Stimulated activated CD8-positive, alpha-beta memory T cell treated with anti-CD3 and anti-CD28 coated beads, Interleukin-7, amount 100 ng/mL, for 4 hours (primary cell): Measurements from ENCODE around the gene MFSD6.
"Not testable (repeated sequence)": the region's sequence is repeated elsewhere in the genome, so short reads cannot be mapped to it uniquely, and the experiment has no call there.

Experiments used
- DNase-seq, 2 donors: peaks; one replicate each; pipeline ENCODE4 v3.0.0-alpha.2; 2020; ENCODE audit warnings: low read depth in 2 of 2

Gene MFSD6

DNA sequence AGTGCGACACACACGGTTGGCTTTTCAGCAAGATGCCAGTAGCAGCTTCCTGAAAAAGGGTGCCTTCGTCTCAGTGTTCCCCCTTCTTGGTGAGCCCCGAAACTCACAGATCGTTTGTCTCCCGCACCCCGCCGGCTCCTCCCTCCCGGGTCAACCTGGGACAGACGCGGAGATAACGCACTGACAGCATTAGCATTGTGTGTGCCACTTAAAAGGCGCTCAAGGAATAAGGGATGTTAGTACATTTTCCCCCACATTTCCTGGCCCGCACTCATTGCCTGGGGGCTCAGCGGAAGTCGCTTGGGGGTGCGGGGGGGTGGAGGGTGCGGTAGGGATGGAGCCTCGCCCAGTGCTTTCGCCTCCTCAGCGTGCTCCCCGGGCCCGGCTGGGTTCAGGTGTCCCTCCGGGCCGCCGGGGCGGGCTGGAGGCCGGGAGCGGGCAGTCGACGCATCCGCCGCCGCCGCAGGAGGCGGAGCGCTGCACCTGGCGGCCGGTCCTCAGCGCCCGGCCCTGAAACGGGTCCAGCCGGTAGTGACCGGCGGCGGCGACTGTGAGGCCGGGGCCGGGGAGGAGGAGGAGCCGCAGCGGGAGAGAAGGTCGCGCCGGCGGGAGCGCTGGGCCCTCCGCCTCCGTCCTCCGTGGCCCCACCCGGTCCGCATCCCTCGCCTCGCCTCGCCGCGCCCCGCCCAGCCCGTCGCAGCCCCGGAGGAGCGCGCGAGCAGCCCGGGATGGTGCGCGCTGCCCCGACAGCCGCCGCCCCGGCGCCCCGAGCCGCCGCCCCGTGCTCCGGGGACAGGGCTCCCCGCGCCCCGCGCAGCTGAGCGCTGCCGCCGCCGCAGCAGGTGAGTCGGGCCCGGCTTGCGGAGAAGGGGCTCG lies at the start of gene MFSD6:
Gene MFSD6, plus strand, starts transcription at position 694 of the 876 bp plus-strand sequence. CDS start 27,675 bp downstream, outside the sequence.
- peak; percentile 26 to 52 for DNase-seq

DNA sequence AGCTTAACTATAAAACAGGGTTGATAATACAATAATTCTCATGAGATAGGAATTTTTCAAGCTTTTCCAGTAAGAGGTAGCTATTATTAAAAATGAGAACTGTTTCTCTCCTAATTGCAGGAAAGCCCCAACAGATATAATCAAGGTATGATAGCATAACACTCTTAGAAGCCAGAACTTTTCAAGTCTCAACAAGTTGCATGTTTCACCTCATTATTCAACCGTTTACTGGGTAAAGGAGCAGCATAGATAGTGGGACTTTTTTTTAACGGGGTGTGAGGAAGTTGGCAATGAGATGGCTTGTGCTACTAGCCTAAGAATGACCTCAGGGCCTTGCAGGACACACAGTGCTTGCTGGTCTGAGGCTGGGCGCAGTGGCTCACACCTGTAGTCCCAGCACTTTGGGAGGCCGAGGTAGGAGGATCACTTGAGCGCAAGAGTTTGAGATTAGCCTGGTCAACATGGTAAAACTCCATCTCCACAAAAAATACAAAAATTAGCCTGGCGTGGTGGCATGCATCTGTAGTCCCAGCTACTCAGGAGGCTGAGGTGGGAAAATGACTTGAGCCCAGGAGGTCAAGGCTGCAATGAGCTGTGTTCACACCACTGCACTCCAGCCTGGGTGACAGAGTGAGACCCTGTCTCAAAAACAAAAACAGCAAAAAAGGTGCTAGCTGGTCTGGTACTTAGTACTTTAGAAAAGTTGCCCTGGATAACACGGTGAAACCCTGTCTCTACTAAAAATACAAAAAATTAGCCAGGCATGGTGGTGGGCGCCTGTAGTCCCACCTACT lies 49.3 kb upstream of the MFSD6 start:
- not testable (repeated sequence) for DNase-seq

GRCh38 chr2:190360561-190360960 lies 47.6 kb upstream of the MFSD6 start:
- no peak for DNase-seq

DNA sequence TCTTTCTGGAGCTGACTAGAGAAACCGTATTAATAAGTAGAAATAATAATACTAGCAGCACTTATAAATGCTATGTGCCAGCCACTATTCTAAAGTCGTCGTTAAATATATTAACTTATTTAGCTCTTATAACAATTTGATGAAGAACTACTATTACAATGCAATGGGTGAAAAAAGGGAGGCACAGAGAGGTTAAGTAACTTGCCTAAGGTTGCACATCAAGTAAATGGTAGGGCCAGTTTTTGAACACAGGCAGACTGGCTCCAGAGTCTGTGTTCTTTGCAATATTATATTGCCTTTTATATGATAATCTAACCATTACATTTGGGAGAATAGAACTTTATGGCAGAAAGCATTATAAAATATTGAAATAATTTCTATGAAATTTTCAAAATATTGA lies 47.2 kb upstream of the MFSD6 start:
- DNase-seq: no peak

GRCh38 chr2:190361572-190361971 lies 46.6 kb upstream of the MFSD6 start:
- DNase-seq: no peak

DNA sequence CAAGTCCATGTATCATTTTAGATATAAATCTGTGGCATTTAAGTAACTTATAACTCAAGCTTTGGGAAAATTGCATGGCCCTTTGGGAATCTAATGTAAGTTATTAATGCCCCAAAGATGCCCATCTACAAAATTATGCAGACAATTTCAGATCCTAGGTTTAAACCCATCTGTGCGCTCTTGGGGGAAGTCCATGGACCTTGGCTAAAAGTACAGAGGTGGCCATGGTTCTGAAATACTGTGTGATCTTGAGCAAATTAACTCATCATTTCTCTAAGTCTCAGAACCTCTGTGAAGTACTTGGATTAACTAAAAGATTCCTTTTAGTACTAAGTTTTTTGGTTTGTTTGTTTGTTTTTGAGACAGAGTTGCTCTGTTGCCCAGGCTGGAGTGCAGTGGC lies 45.3 kb upstream of the MFSD6 start:
- DNase-seq: no peak

GRCh38 chr2:190365499-190366204 lies 42.5 kb upstream of the MFSD6 start:
- DNase-seq: no peak

DNA sequence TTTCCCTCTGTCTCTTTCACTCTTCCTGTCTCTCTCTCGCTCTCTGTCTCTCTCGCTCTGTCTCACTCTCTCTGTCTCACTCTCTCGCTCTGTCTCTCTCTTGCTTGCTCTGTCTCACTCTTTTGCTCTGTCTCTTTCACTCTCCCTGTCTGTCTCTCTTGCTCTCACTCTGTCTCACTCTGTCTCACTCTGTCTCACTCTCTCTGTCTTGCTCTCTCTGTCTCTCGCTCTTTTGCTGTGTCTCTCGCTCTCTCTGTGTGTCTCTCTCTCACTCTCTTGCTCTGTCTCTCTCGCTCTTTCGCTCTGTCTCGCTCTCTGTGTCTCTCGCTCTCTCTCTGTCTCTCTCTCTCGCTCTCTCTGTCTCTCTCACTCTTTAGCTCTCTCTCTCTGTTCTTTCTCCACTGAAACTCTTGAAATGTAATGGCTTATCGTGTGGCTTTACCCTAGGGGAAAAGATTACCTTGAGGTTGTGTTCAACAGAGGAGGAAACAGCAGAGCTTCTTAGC lies 41.9 kb upstream of the MFSD6 start:
- DNase-seq: no peak

GRCh38 chr2:190367091-190367490 lies 41.1 kb upstream of the MFSD6 start:
- DNase-seq: no peak

- DNase-seq: no peak
These were observed 38.5 kb upstream of the MFSD6 start for GRCh38 chr2:190369635-190370034.

DNA sequence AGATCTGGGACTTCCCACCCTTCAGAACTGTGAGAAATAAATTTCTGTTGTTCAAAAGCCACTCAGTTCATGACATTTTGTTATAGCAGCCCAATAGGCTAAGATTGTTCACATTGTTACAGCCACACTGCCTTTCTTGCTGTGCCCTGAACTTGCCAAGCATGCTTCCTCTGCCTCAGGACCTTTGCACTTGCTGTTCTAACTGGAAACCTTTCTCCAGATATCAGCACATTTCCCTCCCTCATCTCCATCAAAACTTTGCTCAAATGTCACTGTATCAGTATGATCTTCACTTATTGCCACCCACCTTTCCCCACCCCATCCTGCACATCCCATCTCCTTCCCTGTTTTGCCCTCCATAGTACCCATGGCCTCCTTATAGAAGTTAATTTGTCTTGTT lies 32.1 kb upstream of the MFSD6 start:
- no peak for DNase-seq

- no peak for DNase-seq
These were observed 31.4 kb upstream of the MFSD6 start for GRCh38 chr2:190376591-190377245.

- DNase-seq: no peak
These were observed 29.3 kb upstream of the MFSD6 start for GRCh38 chr2:190378880-190379237.

- DNase-seq: no peak
These were observed 28.7 kb upstream of the MFSD6 start for GRCh38 chr2:190379249-190379964.

DNA sequence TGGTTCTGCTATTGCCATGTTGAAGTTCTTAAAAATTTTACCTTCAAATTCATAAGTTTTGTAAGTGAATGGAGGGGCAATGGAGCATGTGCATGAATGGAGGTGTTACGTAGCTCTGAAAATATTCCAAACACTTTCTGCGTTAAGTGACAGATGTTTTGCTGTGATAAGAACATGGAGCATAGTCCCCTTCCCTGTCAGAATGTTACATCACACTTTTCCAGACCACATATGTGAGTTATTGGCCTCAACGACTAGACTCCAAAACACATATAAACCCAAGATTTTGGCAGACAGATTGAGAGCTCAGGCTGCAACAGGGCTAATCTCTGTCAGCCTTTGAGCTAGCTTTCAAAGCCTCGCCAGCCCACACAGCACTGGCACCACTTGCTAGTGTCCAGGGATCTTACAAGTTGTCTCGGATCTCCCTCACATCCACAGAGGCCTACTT lies 27.2 kb upstream of the MFSD6 start:
- DNase-seq: no peak

DNA sequence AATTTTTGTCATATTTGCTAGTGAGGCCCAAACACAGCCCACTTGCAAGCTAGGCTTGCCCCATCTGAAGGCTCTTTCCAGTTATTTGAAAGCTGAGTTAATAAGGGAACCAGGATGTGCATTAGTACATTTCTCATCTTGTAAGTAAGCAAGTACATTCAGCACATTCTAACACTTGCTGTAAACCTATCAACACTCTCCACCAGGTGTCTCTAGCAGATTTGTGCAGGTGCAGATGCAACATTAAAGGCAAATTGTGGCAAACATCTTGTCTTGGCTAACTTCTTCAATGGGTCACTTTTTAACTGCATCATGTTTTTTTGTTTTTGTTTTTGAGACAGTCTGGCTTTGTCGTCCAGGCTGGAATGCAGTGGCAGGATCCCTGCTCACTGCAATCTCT lies 25.3 kb upstream of the MFSD6 start:
- no peak for DNase-seq

DNA sequence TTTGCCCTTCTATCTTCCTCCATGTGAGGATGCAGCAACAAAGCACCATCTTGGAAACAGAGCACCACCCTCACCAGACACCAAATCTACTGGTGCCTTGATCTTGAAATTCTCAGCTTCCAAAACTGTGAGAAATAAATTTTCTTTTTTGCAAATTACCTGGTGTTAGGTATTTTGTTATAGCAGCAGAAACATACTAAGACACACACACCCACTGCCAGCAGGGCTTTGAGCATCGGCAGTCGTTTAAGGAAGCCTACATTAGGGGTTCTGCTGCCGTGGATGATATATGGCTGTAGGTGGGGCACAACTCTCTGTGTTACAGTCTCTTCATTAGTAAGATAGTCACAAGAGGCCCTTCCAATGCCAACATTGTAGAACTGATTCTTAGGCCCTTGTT lies 20.7 kb upstream of the MFSD6 start:
- DNase-seq: no peak

DNA sequence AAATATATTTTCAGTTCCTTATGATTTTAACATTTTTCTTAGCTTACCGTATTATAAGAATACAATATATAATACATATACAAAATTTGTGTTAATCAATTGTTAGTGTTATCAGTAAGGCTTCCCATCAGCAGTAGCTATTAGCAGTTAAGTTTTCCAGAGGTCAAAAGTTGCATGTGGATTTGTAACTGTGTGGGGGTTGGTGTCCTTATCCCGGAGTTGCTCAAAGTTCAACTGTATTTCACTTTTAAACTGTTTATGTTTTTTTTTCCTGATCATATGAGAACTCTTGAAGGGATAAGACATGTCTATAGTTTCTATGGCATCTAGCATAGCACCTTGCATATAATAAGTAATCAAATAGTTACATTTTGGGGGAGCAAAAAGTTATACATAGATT lies 11.9 kb upstream of the MFSD6 start:
- DNase-seq: no peak

- DNase-seq: no peak
These were observed 5.1 kb upstream of the MFSD6 start for GRCh38 chr2:190402986-190403603.

- DNase-seq: no peak
These were observed 3.7 kb upstream of the MFSD6 start for GRCh38 chr2:190404487-190404886.
